Karpas-422 (cell line): ENCODE results near the gene ASTN1. TPM values are rescaled to one million over a fixed set of nuclear protein-coding genes. Genes with fewer than 3 reads are reported as not detected.

Experiments used
- DNase-seq: peaks from one replicate; pipeline ENCODE4 v3.0.0-alpha.2; 2015
- H2AFZ ChIP-seq: fragments of 200-600 bp; sonication (generic); 2 replicates; pipeline ENCODE4 v1.6.1; 2014; ENCODE audit warnings: antibody characterized with exemption, low read length, mixed read lengths
- H3K27ac ChIP-seq: fragments of 200-600 bp; sonication (generic); 2 replicates; pipeline ENCODE4 v1.5.1; 2014; ENCODE audit warnings: mild to moderate bottlenecking, low read length, moderate library complexity
- H3K27me3 ChIP-seq: fragments of 200-600 bp; sonication (generic); 2 replicates; pipeline ENCODE4 v1.6.1; 2014; ENCODE audit warnings: low read length, mixed read lengths
- H3K36me3 ChIP-seq: fragments of 200-600 bp; sonication (generic); 2 replicates; pipeline ENCODE4 v1.6.1; 2014; ENCODE audit warnings: low read length, mixed read lengths; ENCODE audit not compliant: insufficient read depth
- H3K4me1 ChIP-seq: fragments of 200-600 bp; sonication (generic); 2 replicates; pipeline ENCODE4 v1.6.1; 2014; ENCODE audit warnings: mild to moderate bottlenecking, low read length, mixed read lengths
- H3K4me2 ChIP-seq: fragments of 200-600 bp; sonication (generic); 2 replicates; pipeline ENCODE4 v1.6.1; 2014; ENCODE audit warnings: low read length, low read depth, mild to moderate bottlenecking; ENCODE audit not compliant: poor library complexity, severe bottlenecking
- H3K4me3 ChIP-seq: fragments of 200-600 bp; sonication (generic); 2 replicates; pipeline ENCODE4 v1.5.1; 2014; ENCODE audit warnings: mild to moderate bottlenecking, antibody characterized with exemption, low read length, mixed read lengths
- H3K79me2 ChIP-seq: fragments of 200-600 bp; sonication (generic); 2 replicates; pipeline ENCODE4 v1.6.1; 2014; ENCODE audit warnings: mild to moderate bottlenecking, low read length, mixed read lengths
- H3K9ac ChIP-seq: fragments of 200-600 bp; sonication (generic); 2 replicates; pipeline ENCODE4 v1.6.0; 2014; ENCODE audit warnings: low read length
- H3K9me2 ChIP-seq: fragments of 200-600 bp; sonication (generic), shearing (Covaris generic); replicated peaks from 2 replicates; pipeline ENCODE4 v1.6.0; 2014; ENCODE audit warnings: mild to moderate bottlenecking, low read length, moderate library complexity; ENCODE audit not compliant: insufficient read depth
- H3K9me3 ChIP-seq: fragments of 300-700, 200-600 bp; sonication (generic); 2 replicates; pipeline ENCODE4 v1.6.1; 2014; ENCODE audit warnings: low read length, mixed read lengths
- H4K20me1 ChIP-seq: fragments of 200-600 bp; sonication (generic); 2 replicates; pipeline ENCODE4 v1.6.1; 2014; ENCODE audit warnings: mild to moderate bottlenecking, antibody characterized with exemption, low read length, low read depth; ENCODE audit not compliant: insufficient read depth
- total RNA-seq: library from RNA; depleted of rRNA; stranded (reverse); fragments of >200 nt; shearing (Covaris generic); gene quantifications from 2 replicates; pipeline ENCODE4 v1.2.3, GENCODE V29; 2014; ENCODE audit warnings: low replicate concordance

ASTN1 gene
- total RNA-seq, 1 experiment from 2014 or later = not detected

- Histone ChIP-seq H3K27me3 (no peaks in the 10 kb centered on the region), H3K27ac (no peak overlapping the region), H3K9me3 (no peaks in the 10 kb centered on the region), H3K4me3 (no peak overlapping the region), H4K20me1 (no peaks in the 10 kb centered on the region), H3K36me3 (no peaks in the 10 kb centered on the region), H3K4me2 (no peak overlapping the region), H2AFZ (no peak overlapping the region), H3K9me2 (no peaks in the 10 kb centered on the region), H3K4me1 (no peaks in the 10 kb centered on the region), H3K9ac (no peak overlapping the region), H3K79me2 (no peaks in the 10 kb centered on the region)
- DNase-seq = no peak
Measured at GRCh38 chr1:176976225-176976624, 188.3 kb downstream of the ASTN1 start.

GRCh38 chr1:176964687-176965086, 199.8 kb downstream of the ASTN1 start:
- no peak overlapping the region for H3K4me3 ChIP-seq
- no peaks in the 10 kb centered on the region for H3K27me3 ChIP-seq
- DNase-seq = no peak
- H2AFZ ChIP-seq = no peak overlapping the region
- no peak overlapping the region for H3K4me2 ChIP-seq
- H3K36me3 ChIP-seq = no peaks in the 10 kb centered on the region
- H3K9me2 ChIP-seq = no peaks in the 10 kb centered on the region
- H3K4me1 ChIP-seq = no peaks in the 10 kb centered on the region
- H3K79me2 ChIP-seq = no peaks in the 10 kb centered on the region
- no peak overlapping the region for H3K9ac ChIP-seq
- H3K27ac ChIP-seq = no peak overlapping the region
- H4K20me1 ChIP-seq = no peaks in the 10 kb centered on the region
- H3K9me3 ChIP-seq = no peaks in the 10 kb centered on the region

GRCh38 chr1:176963181-176963580, 201.3 kb downstream of the ASTN1 start:
- no peaks in the 10 kb centered on the region for H4K20me1 ChIP-seq
- H3K4me1 ChIP-seq = no peaks in the 10 kb centered on the region
- H3K9me3 ChIP-seq = no peaks in the 10 kb centered on the region
- H3K36me3 ChIP-seq = no peaks in the 10 kb centered on the region
- H3K79me2 ChIP-seq = no peaks in the 10 kb centered on the region
- no peak overlapping the region for H3K4me3 ChIP-seq
- H3K4me2 ChIP-seq = no peak overlapping the region
- H3K9ac ChIP-seq = no peak overlapping the region
- no peak overlapping the region for H2AFZ ChIP-seq
- no peaks in the 10 kb centered on the region for H3K27me3 ChIP-seq
- no peaks in the 10 kb centered on the region for H3K9me2 ChIP-seq
- H3K27ac ChIP-seq = no peak overlapping the region
- DNase-seq = no peak

GRCh38 chr1:176961678-176962077, 202.8 kb downstream of the ASTN1 start:
- Histone ChIP-seq H3K9me2 (no peaks in the 10 kb centered on the region), H3K4me2 (no peak overlapping the region), H3K4me1 (no peaks in the 10 kb centered on the region), H3K9me3 (no peaks in the 10 kb centered on the region), H3K36me3 (no peaks in the 10 kb centered on the region), H4K20me1 (no peaks in the 10 kb centered on the region), H3K27me3 (no peaks in the 10 kb centered on the region), H3K9ac (no peak overlapping the region), H3K79me2 (no peaks in the 10 kb centered on the region), H2AFZ (no peak overlapping the region), H3K27ac (no peak overlapping the region), H3K4me3 (no peak overlapping the region)
- no peak for DNase-seq

- no peak for DNase-seq
- Histone ChIP-seq H3K4me2 (no peak overlapping the region), H2AFZ (no peak overlapping the region)
Measured at GRCh38 chr1:176959191-176959820, 205.2 kb downstream of the ASTN1 start.

GRCh38 chr1:176957603-176958002, 206.9 kb downstream of the ASTN1 start:
- H3K4me3 ChIP-seq = no peak overlapping the region
- H3K36me3 ChIP-seq = no peaks in the 10 kb centered on the region
- H3K9me2 ChIP-seq = no peaks in the 10 kb centered on the region
- H3K4me1 ChIP-seq = no peaks in the 10 kb centered on the region
- no peak overlapping the region for H3K9ac ChIP-seq
- H3K4me2 ChIP-seq = no peak overlapping the region
- no peak overlapping the region for H3K27ac ChIP-seq
- H2AFZ ChIP-seq = no peak overlapping the region
- no peaks in the 10 kb centered on the region for H3K79me2 ChIP-seq
- H3K27me3 ChIP-seq = no peaks in the 10 kb centered on the region
- DNase-seq = no peak
- H3K9me3 ChIP-seq = no peaks in the 10 kb centered on the region
- no peaks in the 10 kb centered on the region for H4K20me1 ChIP-seq

More at GRCh38 chr1:176959191-176959820, 205.2 kb downstream of the ASTN1 start:
- Histone ChIP-seq H3K27ac (no peak overlapping the region), H4K20me1 (no peaks in the 10 kb centered on the region), H3K4me1 (no peaks in the 10 kb centered on the region), H3K36me3 (no peaks in the 10 kb centered on the region), H3K9me3 (no peaks in the 10 kb centered on the region), H3K9ac (no peak overlapping the region), H3K9me2 (no peaks in the 10 kb centered on the region), H3K79me2 (no peaks in the 10 kb centered on the region), H3K4me3 (no peak overlapping the region), H3K27me3 (no peaks in the 10 kb centered on the region)

GRCh38 chr1:176954242-176954641, 210.3 kb downstream of the ASTN1 start:
- Histone ChIP-seq H3K27ac (no peak overlapping the region), H3K4me3 (no peak overlapping the region), H4K20me1 (no peaks in the 10 kb centered on the region), H3K27me3 (no peaks in the 10 kb centered on the region), H2AFZ (no peak overlapping the region), H3K79me2 (no peaks in the 10 kb centered on the region), H3K9me3 (no peaks in the 10 kb centered on the region), H3K4me1 (no peaks in the 10 kb centered on the region), H3K4me2 (no peak overlapping the region), H3K9me2 (no peaks in the 10 kb centered on the region), H3K9ac (no peak overlapping the region), H3K36me3 (no peaks in the 10 kb centered on the region)
- peak; percentile 47 for DNase-seq

GRCh38 chr1:176950736-176951324, 213.7 kb downstream of the ASTN1 start:
- Histone ChIP-seq H2AFZ (no peak overlapping the region), H3K27ac (no peak overlapping the region), H4K20me1 (no peaks in the 10 kb centered on the region), H3K9me3 (no peaks in the 10 kb centered on the region), H3K4me2 (no peak overlapping the region), H3K9ac (no peak overlapping the region), H3K36me3 (no peaks in the 10 kb centered on the region), H3K4me3 (no peak overlapping the region), H3K9me2 (no peaks in the 10 kb centered on the region), H3K4me1 (no peaks in the 10 kb centered on the region), H3K27me3 (no peaks in the 10 kb centered on the region), H3K79me2 (no peaks in the 10 kb centered on the region)
- no peak for DNase-seq
